Activated CD4-positive, alpha-beta memory T cell treated with anti-CD3 and anti-CD28 coated beads, Interleukin-2, amount 10 ng/mL, durations not matched to agents 7 days and 5 days (primary cell): ENCODE data around the gene FST. TPM values are rescaled to one million over a fixed set of nuclear protein-coding genes. Genes with fewer than 3 reads are reported as not detected.

Experiments used
- CTCF ChIA-PET: fragments of 350-600 bp; sonication (Branson Sonifier 250); formaldehyde crosslinking; loops from one replicate; lab custom pipeline; 2021; ENCODE audit warnings: antibody characterized with exemption, inconsistent platforms; lab: Charles Lee
- POLR2A ChIA-PET: fragments of 350-600 bp; sonication (Branson Sonifier 250); formaldehyde crosslinking; loops from one replicate; lab custom pipeline; 2021; ENCODE audit warnings: antibody characterized with exemption; lab: Charles Lee
- DNase-seq: peaks from one replicate; pipeline ENCODE4 v3.0.0-alpha.2; 2020
- H3K27ac Mint-ChIP-seq: one replicate; pipeline ENCODE4 v1.8.0; 2021; ENCODE audit warnings: mild to moderate bottlenecking, mixed read lengths
- H3K27me3 Mint-ChIP-seq: one replicate; pipeline ENCODE4 v1.8.0; 2021; ENCODE audit warnings: mixed read lengths
- H3K36me3 Mint-ChIP-seq: one replicate; pipeline ENCODE4 v1.8.0; 2021; ENCODE audit warnings: low read depth, mixed read lengths
- H3K4me1 Mint-ChIP-seq: one replicate; pipeline ENCODE4 v1.8.0; 2021; ENCODE audit warnings: mixed read lengths
- H3K4me3 Mint-ChIP-seq: one replicate; pipeline ENCODE4 v1.8.0; 2021; ENCODE audit warnings: mild to moderate bottlenecking, mixed read lengths
- H3K9me3 Mint-ChIP-seq: one replicate; pipeline ENCODE4 v1.8.0; 2021; ENCODE audit warnings: mixed read lengths
- total RNA-seq, 2 experiments: library from RNA; stranded (reverse); gene quantifications; one replicate each; pipeline ENCODE4 v1.2.3, GENCODE V29; 2021

FST gene
- total RNA-seq, 2 experiments from 2014 or later = not detected

- Mint-ChIP-seq H3K9me3 (no peaks in the 10 kb centered on the region), H3K27me3 (peaks cover 64% of the 10 kb centered on the region), H3K36me3 (no peaks in the 10 kb centered on the region), H3K27ac (no peak overlapping the region), H3K4me1 (peaks cover 25% of the 10 kb centered on the region), H3K4me3 (no peak overlapping the region)
- ChIA-PET CTCF (interaction anchor here (1.5 to 2.6 kb wide), 3 partner anchors 9 to 757 kb away, joined by 5 to 13 read pairs (median 6); no protein-coding TSS in a partner anchor), POLR2A (no interaction called here)
- DNase-seq = no peak
Measured at GRCh38 chr5:53476531-53477480, 3.6 kb upstream of the FST start.

- POLR2A ChIA-PET = no interaction called here
- Mint-ChIP-seq H3K27me3 (peaks cover 67% of the 10 kb centered on the region), H3K9me3 (no peaks in the 10 kb centered on the region), H3K4me1 (peaks cover 35% of the 10 kb centered on the region), H3K4me3 (peak overlapping the region; percentile 59), H3K27ac (no peak overlapping the region), H3K36me3 (no peaks in the 10 kb centered on the region)
- DNase-seq = no peak
- CTCF ChIA-PET = interaction anchor here (0.5 to 2.6 kb wide), 10 partner anchors 11 to 991 kb away, joined by 3 to 13 read pairs (median 4); no protein-coding TSS in a partner anchor
Measured at GRCh38 chr5:53478411-53479044, 1.9 kb upstream of the FST start.

GRCh38 chr5:53479045-53479589 lies 1.3 kb upstream of the FST start:
- ChIA-PET CTCF (no interaction called here), POLR2A (no interaction called here)
- Mint-ChIP-seq H3K4me3 (peak overlapping the region; percentile 74), H3K9me3 (no peaks in the 10 kb centered on the region), H3K27ac (no peak overlapping the region), H3K36me3 (no peaks in the 10 kb centered on the region), H3K4me1 (peaks cover 37% of the 10 kb centered on the region), H3K27me3 (peaks cover 68% of the 10 kb centered on the region)
- DNase-seq = no peak

GRCh38 chr5:53479590-53480415 lies 626 bp upstream of the FST start:
- ChIA-PET CTCF (interaction anchor here (1.4 kb wide), 1 partner anchor 8 kb away, joined by 4 read pairs; no protein-coding TSS in a partner anchor), POLR2A (no interaction called here)
- Mint-ChIP-seq H3K36me3 (no peaks in the 10 kb centered on the region), H3K9me3 (no peaks in the 10 kb centered on the region), H3K27me3 (peaks cover 67% of the 10 kb centered on the region), H3K4me3 (peak overlapping the region; percentile 74), H3K27ac (no peak overlapping the region), H3K4me1 (peaks cover 37% of the 10 kb centered on the region)
- peak; percentile 22 for DNase-seq

- POLR2A ChIA-PET = interaction anchor here (1.4 kb wide), 1 partner anchor 79 kb away, joined by 4 read pairs; the partner anchor contains the start of gene NDUFS4
- no peaks in the 10 kb centered on the region for H3K36me3 Mint-ChIP-seq
Measured at GRCh38 chr5:53481159-53481886, 894 bp downstream of the FST start.

GRCh38 chr5:53481887-53482716 lies 1.7 kb downstream of the FST start:
- Mint-ChIP-seq H3K4me3 (peak overlapping the region; percentile 79), H3K36me3 (no peaks in the 10 kb centered on the region), H3K27me3 (peaks cover 67% of the 10 kb centered on the region), H3K27ac (no peak overlapping the region), H3K4me1 (peaks cover 39% of the 10 kb centered on the region), H3K9me3 (no peaks in the 10 kb centered on the region)
- ChIA-PET POLR2A (interaction anchor here (1.1 to 1.4 kb wide), 2 partner anchors 78 to 830 kb away, joined by 3 to 4 read pairs; partner anchors contain the start of gene NDUFS4), CTCF (interaction anchor here (1.9 kb wide), 1 partner anchor 747 kb away, joined by 5 read pairs; no protein-coding TSS in a partner anchor)
- peak; percentile 73 for DNase-seq

More at GRCh38 chr5:53481159-53481886, 894 bp downstream of the FST start:
- Mint-ChIP-seq H3K9me3 (no peaks in the 10 kb centered on the region), H3K4me3 (peak overlapping the region; percentile 79), H3K4me1 (peaks cover 37% of the 10 kb centered on the region), H3K27ac (no peak overlapping the region), H3K27me3 (peaks cover 70% of the 10 kb centered on the region)
- DNase-seq = no peak
- CTCF ChIA-PET = interaction anchor here (1.4 to 1.9 kb wide), 2 partner anchors 9 to 747 kb away, joined by 4 to 5 read pairs; no protein-coding TSS in a partner anchor

- Mint-ChIP-seq H3K4me1 (peaks cover 39% of the 10 kb centered on the region), H3K36me3 (no peaks in the 10 kb centered on the region), H3K27ac (no peak overlapping the region), H3K9me3 (no peaks in the 10 kb centered on the region), H3K27me3 (peaks cover 68% of the 10 kb centered on the region), H3K4me3 (peak overlapping the region; percentile 79)
- ChIA-PET CTCF (interaction anchor here (1.5 to 1.9 kb wide), 2 partner anchors 746 to 752 kb away, joined by 3 to 5 read pairs; no protein-coding TSS in a partner anchor), POLR2A (interaction anchor here (1.1 kb wide), 1 partner anchor 829 kb away, joined by 3 read pairs; no protein-coding TSS in a partner anchor)
- DNase-seq = peak; percentile 25
Measured at GRCh38 chr5:53482717-53483638, 2.5 kb downstream of the FST start.

GRCh38 chr5:53487436-53487835 lies 7.0 kb downstream of the FST start:
- Mint-ChIP-seq H3K36me3 (no peaks in the 10 kb centered on the region), H3K4me3 (no peak overlapping the region), H3K9me3 (no peaks in the 10 kb centered on the region), H3K4me1 (peaks cover 9% of the 10 kb centered on the region), H3K27me3 (peaks cover 46% of the 10 kb centered on the region), H3K27ac (no peak overlapping the region)
- POLR2A ChIA-PET = no interaction called here
- DNase-seq = no peak
- CTCF ChIA-PET = no interaction called here

GRCh38 chr5:53488195-53488722 lies 7.8 kb downstream of the FST start:
- CTCF ChIA-PET = no interaction called here
- POLR2A ChIA-PET = no interaction called here
- H3K27ac Mint-ChIP-seq = no peak overlapping the region
- H3K27me3 Mint-ChIP-seq = peaks cover 43% of the 10 kb centered on the region
- no peaks in the 10 kb centered on the region for H3K36me3 Mint-ChIP-seq
- H3K9me3 Mint-ChIP-seq = no peaks in the 10 kb centered on the region
- H3K4me3 Mint-ChIP-seq = no peak overlapping the region
- peaks cover 5% of the 10 kb centered on the region for H3K4me1 Mint-ChIP-seq
- no peak for DNase-seq

- ChIA-PET CTCF (no interaction called here), POLR2A (no interaction called here)
- Mint-ChIP-seq H3K27me3 (peaks cover 25% of the 10 kb centered on the region), H3K4me1 (peaks cover 2% of the 10 kb centered on the region), H3K4me3 (no peak overlapping the region), H3K9me3 (no peaks in the 10 kb centered on the region), H3K36me3 (no peaks in the 10 kb centered on the region), H3K27ac (no peak overlapping the region)
- no peak for DNase-seq
Measured at GRCh38 chr5:53490747-53491146, 10.3 kb downstream of the FST start.
